Measurements from ENCODE around the gene MIER1.

GRCh38 chr1:66876664-66877063 lies 48.1 kb upstream of the MIER1 start:
- TF ChIP-seq CTCF (IDR thresholded peaks at IDR 0.05 in 2 of 3, conservative IDR thresholded peaks at IDR 0.05 in 1 of 3; ENCODE audit: insufficient read depth in 2 of 3, low read depth in 1 of 3, low read length in 3 of 3) (peak; percentile 13 to 46 (median 25); a peak in 2 of 6 replicates), YBX1 (IDR thresholded peaks at IDR 0.05) (no peak), ZNF133 (CRISPR knock-in tag; IDR thresholded peaks at IDR 0.05) (no peak), CBFA2T3 (IDR thresholded peaks at IDR 0.05) (no peak), HNRNPK (IDR thresholded peaks at IDR 0.05; ENCODE audit: low read depth, low read length, poor library complexity, severe bottlenecking) (no peak), KLF1 (tag; IDR thresholded peaks at IDR 0.05) (no peak), HDAC6 (IDR thresholded peaks at IDR 0.05; ENCODE audit: low read depth, low read length) (no peak), RNF219 (CRISPR knock-in tag; IDR thresholded peaks at IDR 0.05) (no peak), YY1 (IDR thresholded peaks at IDR 0.05; ENCODE audit: borderline replicate concordance in 1 of 3, control insufficient read depth in 1 of 3, extremely low read depth in 1 of 3, insufficient read depth in 3 of 3, insufficient read length in 1 of 3, insufficient replicate concordance in 2 of 3, low read depth in 1 of 3, low read length in 2 of 3) (no peak), CBX1 (IDR thresholded peaks at IDR 0.05; ENCODE audit: low read depth) (no peak)

Measured in K562 (cell line).